AG09319 (cell line): ENCODE data around the gene SLIT1.

ENCODE experiments used
- DNase-seq: peaks from one replicate; pipeline ENCODE4 v3.0.0-alpha.2; 2010; ENCODE audit warnings: low read depth; ENCODE audit errors: extremely low read depth
- TF ChIP-seq, protein P1 (sequence below): IDR thresholded peaks from 2 replicates; pipeline ENCODE4 v1.5.1; 2011; ENCODE audit warnings: low read depth, mild to moderate bottlenecking, inconsistent platforms, low read length, moderate library complexity

Gene SLIT1

DNA sequence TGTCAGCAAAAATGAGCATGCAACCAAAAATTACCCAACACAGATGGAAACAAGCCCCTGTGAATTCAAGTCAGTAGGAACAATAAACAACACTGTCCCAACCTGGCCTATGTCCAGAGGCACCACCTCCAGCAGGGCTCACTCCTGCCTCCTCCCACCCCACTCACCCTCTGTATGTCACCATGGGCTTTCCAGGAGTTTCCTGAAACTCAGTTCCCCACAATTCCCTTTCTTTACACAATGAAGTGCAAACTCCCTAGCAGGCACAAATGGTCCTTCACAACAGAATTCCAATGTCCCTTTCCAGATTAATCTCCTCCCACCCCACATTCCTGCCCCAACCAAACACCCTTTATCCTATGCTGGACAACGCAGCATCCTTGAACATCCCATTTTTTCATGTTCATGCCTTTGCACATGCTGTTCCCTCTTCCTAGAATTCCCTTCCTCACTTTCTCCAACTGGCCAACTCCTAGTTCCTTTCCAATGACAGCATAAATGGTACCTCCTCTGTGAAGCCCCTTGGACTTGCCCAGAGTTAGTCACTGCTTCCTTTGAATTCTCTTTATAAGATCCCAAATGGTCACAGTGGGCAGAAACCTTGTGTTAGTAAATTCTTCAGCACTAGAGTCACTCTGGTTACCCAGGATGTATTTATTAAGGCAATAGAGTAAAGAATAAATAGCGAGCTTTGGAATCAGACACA, 157.5 kb downstream of the SLIT1 start:
- DNase-seq = no peak
- TF ChIP-seq, protein P1, sequence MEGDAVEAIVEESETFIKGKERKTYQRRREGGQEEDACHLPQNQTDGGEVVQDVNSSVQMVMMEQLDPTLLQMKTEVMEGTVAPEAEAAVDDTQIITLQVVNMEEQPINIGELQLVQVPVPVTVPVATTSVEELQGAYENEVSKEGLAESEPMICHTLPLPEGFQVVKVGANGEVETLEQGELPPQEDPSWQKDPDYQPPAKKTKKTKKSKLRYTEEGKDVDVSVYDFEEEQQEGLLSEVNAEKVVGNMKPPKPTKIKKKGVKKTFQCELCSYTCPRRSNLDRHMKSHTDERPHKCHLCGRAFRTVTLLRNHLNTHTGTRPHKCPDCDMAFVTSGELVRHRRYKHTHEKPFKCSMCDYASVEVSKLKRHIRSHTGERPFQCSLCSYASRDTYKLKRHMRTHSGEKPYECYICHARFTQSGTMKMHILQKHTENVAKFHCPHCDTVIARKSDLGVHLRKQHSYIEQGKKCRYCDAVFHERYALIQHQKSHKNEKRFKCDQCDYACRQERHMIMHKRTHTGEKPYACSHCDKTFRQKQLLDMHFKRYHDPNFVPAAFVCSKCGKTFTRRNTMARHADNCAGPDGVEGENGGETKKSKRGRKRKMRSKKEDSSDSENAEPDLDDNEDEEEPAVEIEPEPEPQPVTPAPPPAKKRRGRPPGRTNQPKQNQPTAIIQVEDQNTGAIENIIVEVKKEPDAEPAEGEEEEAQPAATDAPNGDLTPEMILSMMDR = no peak

DNA sequence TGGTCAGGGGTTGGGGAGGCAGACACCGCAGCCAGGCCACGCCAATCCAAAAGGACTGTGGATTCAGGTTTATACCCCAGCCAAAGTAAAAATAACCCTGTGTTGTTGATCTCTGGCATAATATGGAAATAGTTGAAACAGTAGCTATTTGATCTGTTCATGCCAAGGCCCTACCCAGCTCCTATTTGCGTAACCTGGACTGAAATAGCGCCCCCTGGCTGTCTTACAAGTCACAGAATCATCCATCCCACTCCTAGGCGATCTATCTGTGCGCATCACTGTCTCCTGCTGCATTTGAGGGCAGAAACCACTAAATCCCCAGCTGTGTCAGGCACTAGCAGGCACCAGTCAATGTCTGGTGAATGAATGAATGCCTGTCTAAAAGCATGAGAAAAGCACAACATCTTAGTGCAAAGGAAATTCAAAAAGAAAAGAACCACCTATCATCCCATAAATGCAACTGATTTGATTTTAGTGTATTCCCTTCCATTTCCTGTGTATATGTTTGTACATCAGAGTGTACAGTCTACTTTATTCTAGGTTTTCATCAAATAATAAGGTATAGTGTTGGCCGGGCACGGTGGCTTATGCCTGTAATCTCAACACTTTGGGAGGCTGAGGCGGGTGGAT, 160.0 kb downstream of the SLIT1 start:
- TF ChIP-seq, protein P1 = peak; percentile 39
- DNase-seq = no peak

DNA sequence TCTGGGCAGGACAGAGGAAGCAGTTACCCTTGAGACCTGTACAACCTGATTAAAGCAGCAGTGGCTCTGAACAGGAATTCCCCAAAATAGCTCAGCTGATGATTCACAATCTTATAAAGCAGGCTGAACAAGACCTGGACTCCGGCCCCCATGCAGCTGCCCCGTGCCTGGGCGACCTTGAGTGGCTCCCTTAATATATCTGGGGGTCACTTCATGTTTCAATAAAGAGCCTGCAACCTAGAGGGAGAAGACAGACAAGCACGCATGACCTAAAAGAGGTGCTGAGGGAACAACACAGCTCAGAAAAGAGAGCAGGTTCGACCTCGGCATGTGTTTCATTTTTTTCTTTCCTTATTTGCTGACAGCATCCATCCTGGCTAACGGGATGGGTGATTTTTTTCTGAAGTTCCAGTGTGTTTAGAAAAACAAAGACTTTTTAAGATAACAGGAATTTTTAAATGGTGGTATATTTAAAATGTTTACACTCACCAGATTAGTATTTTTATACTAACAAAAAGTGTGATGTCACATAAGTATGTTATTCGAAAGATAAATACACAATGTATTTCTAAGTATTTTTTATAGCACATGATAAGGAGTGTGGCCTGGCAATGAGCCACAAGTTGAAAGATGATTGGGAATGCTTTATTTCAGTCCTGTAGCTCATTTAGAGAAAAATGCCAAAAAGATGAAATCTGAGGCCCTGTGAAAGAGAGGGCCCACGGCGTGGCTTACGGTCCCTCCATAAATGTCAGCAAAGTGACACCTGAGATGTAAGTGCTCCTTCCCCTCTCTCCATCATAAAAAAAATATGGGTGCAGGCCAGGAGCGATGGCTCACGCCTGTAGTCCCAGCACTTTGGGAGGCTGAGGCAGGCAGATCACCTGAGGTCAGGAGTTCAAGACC, 161.3 kb downstream of the SLIT1 start:
- DNase-seq = no peak
- TF ChIP-seq, protein P1 = no peak

DNA sequence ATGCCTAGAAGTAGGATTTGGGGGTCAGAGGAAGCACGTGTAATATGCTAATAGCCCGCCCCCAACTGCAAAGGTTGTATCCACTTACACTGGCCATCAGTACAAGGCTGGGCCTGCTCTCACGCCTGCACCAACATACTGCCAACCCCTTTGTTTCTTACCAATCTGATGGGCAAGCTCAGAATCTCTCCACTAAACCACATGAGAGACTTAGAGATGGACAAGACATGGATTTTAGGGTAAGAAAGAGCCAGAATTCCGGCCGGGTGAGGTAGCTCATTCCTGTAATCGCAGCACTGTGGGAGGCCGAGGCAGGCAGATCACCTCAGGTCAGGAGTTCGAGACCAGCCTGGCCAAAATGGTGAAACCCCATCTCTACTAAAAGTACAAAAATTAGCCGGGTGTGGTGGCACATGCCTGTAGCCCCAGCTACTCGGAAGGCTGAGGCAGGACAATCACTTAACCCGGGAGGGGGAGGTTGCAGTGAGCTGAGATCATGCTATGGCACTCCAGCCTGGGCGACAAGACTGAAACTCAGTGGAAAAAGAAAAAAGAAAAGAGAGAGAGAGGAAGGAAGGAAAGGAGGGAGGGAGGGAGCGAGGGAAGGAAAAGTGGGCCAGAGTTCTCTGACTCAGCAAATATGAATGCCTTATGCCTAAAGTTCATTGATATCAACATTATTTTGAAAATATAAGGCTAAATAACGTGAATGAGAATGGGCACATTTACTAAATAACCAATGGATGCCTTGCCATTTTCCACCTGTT, 162.2 kb downstream of the SLIT1 start:
- DNase-seq = no peak
- TF ChIP-seq, protein P1 = no peak

DNA sequence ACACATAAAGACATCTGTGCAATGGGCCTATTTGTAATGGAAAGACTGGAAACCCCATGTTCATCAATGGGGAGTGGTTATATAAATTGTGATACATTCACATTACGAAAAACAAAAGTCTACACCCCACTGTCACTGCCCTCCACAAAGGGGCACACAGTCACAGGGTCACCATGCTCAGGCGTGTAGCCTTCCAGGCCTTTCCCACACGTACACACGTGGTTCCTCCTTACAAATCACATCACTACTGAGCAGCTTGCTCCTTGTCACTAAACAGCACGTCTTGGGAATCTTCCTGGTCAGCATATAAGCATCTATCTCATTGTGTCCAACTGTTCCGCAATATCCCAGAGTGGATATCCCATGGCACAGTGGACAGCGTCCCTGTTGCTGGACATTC, 163.1 kb downstream of the SLIT1 start:
- TF ChIP-seq, protein P1 = no peak
- no peak for DNase-seq

DNA sequence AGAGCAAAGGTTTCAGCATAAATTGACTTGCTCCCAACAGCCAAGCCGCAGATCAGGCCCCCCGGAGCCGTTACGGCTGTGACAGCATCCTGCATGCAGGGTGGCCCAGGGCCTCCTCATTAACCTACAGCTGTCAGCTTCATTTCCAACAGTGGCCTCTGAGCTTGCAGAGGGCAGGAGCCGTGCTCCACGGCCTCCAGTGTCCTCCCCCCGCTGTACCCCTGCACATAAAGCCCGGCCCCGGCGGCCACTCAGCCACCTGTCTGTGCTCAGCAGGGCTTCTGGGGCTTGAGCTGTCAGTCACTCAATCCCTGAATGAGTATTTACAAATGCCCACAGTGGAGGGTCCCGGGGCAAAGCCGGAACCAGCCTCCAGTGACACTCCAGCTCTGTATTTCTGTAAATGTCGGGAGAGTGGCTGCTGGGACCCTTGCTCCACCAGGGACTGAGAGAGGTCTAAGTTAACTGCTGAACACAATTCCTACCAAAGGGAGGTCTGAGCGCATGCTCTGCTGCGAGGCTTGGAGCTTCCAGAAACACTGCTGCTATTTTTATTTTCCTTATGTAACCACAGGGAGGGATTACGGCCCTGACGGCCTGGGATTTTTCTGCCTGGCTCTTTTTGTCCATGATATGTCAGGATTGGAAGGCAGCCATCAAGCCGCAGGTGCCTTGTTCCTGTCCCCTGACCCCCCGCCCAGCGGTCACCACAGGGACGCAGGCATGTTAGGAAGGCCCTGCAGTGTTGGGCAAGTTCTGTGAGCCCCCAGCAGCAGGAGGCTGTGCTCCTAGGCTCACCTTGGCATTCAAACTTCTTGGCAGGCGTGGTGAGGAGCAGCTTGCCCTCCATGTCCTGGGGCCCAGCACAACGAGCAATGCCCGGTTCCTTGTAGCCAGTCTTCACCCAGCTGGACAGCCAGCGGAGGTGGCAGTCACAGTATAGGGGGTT, 165.0 kb downstream of the SLIT1 start:
- no peak for DNase-seq

More for the DNA sequence above, 165.0 kb downstream of the SLIT1 start:
- TF ChIP-seq, protein P1 = no peak
